ENCODE measurements around the gene TRIM17.

The TRIM17 gene

GRCh38 chr1:228378873-228379460 lies 37.7 kb downstream of the TRIM17 start:
- DNase-seq (ENCODE audit: low spot score), result no peak

- DNase-seq (ENCODE audit: low spot score), result peak; percentile 55
These were observed 38.4 kb downstream of the TRIM17 start for GRCh38 chr1:228378090-228378872.

- no peak for DNase-seq (ENCODE audit: low spot score)
These were observed 39.0 kb downstream of the TRIM17 start for GRCh38 chr1:228377664-228378089.

- no peak for DNase-seq (ENCODE audit: low spot score)
These were observed 39.7 kb downstream of the TRIM17 start for GRCh38 chr1:228376651-228377631.

GRCh38 chr1:228376262-228376628 lies 40.4 kb downstream of the TRIM17 start:
- no peak for DNase-seq (ENCODE audit: low spot score)

- no peak for DNase-seq (ENCODE audit: low spot score)
These were observed 40.9 kb downstream of the TRIM17 start for GRCh38 chr1:228375578-228376261.

- DNase-seq (ENCODE audit: low spot score), result peak; percentile 81
These were observed 41.7 kb downstream of the TRIM17 start for GRCh38 chr1:228374711-228375577.

- DNase-seq (ENCODE audit: low spot score), result no peak
These were observed 42.7 kb downstream of the TRIM17 start for GRCh38 chr1:228373681-228374571.

- DNase-seq (ENCODE audit: low spot score), result no peak
These were observed 43.5 kb downstream of the TRIM17 start for GRCh38 chr1:228373004-228373680.

- no peak for DNase-seq (ENCODE audit: low spot score)
These were observed 44.3 kb downstream of the TRIM17 start for GRCh38 chr1:228372183-228373003.

GRCh38 chr1:228371741-228372182 lies 44.9 kb downstream of the TRIM17 start:
- no peak for DNase-seq (ENCODE audit: low spot score)

- no peak for DNase-seq (ENCODE audit: low spot score)
These were observed 45.5 kb downstream of the TRIM17 start for GRCh38 chr1:228370941-228371740.

GRCh38 chr1:228370439-228370940 lies 46.2 kb downstream of the TRIM17 start:
- no peak for DNase-seq (ENCODE audit: low spot score)

- no peak for DNase-seq (ENCODE audit: low spot score)
These were observed 46.8 kb downstream of the TRIM17 start for GRCh38 chr1:228369608-228370438.

- DNase-seq (ENCODE audit: low spot score), result no peak
These were observed 47.7 kb downstream of the TRIM17 start for GRCh38 chr1:228368801-228369607.

Measured in globus pallidus (tissue), 1 donor.